Kidney (tissue), 14 donors: Measurements from ENCODE around the gene NFKB1. TPM values are rescaled to one million over a fixed set of nuclear protein-coding genes. Genes with fewer than 3 reads are reported as not detected.

Experiments used
- DNase-seq, 5 donors: peaks; one replicate each; pipeline ENCODE4 v3.0.0-alpha.2; 2013 to 2020
- FAIRE-seq: peaks from 2 replicates; lab custom pipeline; 2012; peaks lifted over from hg19 to GRCh38; lab: Jason Lieb, UNC
- H3K27ac ChIP-seq, 2 donors: one replicate each; pipeline ENCODE4 v1.7.0; 2013; ENCODE audit warnings: low read depth in 2 of 2, low read length in 2 of 2, inconsistent platforms in 1 of 2
- H3K27me3 ChIP-seq: one replicate; pipeline ENCODE4 v1.7.1; 2013; ENCODE audit warnings: low read length, inconsistent platforms; ENCODE audit not compliant: control insufficient read depth, insufficient read depth
- H3K36me3 ChIP-seq, 3 donors: one replicate each; pipeline versions ENCODE4 v1.7.0 to v1.7.1; 2013; ENCODE audit warnings: low read length in 3 of 3, control low read depth in 1 of 3, inconsistent platforms in 1 of 3; ENCODE audit not compliant: insufficient read depth in 3 of 3, control insufficient read depth in 2 of 3
- H3K4me1 ChIP-seq, 3 donors: one replicate each; pipeline versions ENCODE4 v1.7.0 to v1.7.1; 2013; ENCODE audit warnings: low read length in 3 of 3, inconsistent platforms in 1 of 3, low read depth in 1 of 3; ENCODE audit not compliant: control insufficient read depth in 2 of 3, insufficient read depth in 2 of 3
- H3K4me3 ChIP-seq, 3 donors: one replicate each; pipeline versions ENCODE4 v1.7.0 to v1.8.1; 2013; ENCODE audit warnings: low read length in 3 of 3, control low read depth in 1 of 3, inconsistent platforms in 1 of 3
- H3K9ac ChIP-seq, 3 donors: one replicate each; pipeline versions ENCODE4 v1.7.0 to v1.7.1; 2013; ENCODE audit warnings: low read length in 3 of 3, control low read depth in 1 of 3, inconsistent platforms in 1 of 3
- H3K9me3 ChIP-seq, 3 donors: one replicate each; pipeline versions ENCODE4 v1.7.0 to v1.7.1; 2013; ENCODE audit warnings: low read length in 3 of 3, control low read depth in 1 of 3, inconsistent platforms in 1 of 3; ENCODE audit not compliant: control insufficient read depth in 2 of 3, insufficient read depth in 1 of 3
- intact Hi-C: fragments of 100-400 bp; cut with DNase I; formaldehyde crosslinking; loops from one replicate; pipeline ENCODE4 v1.11.1; 2022
- polyA plus RNA-seq: library from polyadenylated mRNA; stranded (reverse); fragments of 350-450 nt; fragmentation: Illumina TruSeq; extraction: RNeasy Lipid Tissue Mini Kit (QIAGEN cat#74804); gene quantifications from one replicate; pipeline ENCODE4 v1.2.3, GENCODE V29; 2014; ENCODE audit warnings: low read depth, low replicate concordance; ENCODE audit not compliant: insufficient read depth
- total RNA-seq: library from RNA; stranded (reverse); fragmentation: NEBNext Ultra II Directional; extraction: Animal tissue kit (Norgen Biotek cat#: 25700); gene quantifications from one replicate; pipeline ENCODE4 v1.2.1, GENCODE V29; 2021
- TF ChIP-seq, protein P1 (sequence below): IDR thresholded peaks from 3 replicates; pipeline ENCODE4 v1.5.1; 2012; ENCODE audit warnings: mild to moderate bottlenecking, moderate library complexity, borderline replicate concordance; ENCODE audit not compliant: insufficient read depth; ENCODE audit errors: extremely low read depth
- donor health status: control.
- donor health status: control.
- donor health status: control.
- donor health status: control.
- donor health status: control.
- donor health status: DM: yes; HTN: yes; CAD: no.
- donor health status: Normal renal cell carcinoma (clear cell type).

Gene NFKB1
- total and polyA plus RNA-seq, 2 donors from 2014 or later, result 10.1 to 56.9 TPM

DNA sequence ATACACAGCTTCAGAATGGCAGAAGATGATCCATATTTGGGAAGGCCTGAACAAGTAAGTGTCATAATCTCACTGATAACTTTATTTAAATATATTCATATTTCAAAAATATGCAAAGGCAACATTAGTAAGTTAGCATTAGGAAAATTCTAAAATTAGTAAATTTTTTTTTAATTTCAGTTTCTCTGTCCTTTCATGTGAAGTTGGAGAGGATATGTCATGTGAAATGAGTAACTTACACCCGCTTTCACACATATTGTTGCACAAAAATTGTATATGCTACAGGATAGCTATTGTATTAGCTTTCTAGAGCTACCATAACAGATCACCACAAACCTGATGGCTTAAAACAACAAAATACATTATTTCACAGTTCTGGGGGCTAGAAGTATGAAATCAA lies 24.3 kb downstream of the NFKB1 start:
- TF ChIP-seq, protein P1, sequence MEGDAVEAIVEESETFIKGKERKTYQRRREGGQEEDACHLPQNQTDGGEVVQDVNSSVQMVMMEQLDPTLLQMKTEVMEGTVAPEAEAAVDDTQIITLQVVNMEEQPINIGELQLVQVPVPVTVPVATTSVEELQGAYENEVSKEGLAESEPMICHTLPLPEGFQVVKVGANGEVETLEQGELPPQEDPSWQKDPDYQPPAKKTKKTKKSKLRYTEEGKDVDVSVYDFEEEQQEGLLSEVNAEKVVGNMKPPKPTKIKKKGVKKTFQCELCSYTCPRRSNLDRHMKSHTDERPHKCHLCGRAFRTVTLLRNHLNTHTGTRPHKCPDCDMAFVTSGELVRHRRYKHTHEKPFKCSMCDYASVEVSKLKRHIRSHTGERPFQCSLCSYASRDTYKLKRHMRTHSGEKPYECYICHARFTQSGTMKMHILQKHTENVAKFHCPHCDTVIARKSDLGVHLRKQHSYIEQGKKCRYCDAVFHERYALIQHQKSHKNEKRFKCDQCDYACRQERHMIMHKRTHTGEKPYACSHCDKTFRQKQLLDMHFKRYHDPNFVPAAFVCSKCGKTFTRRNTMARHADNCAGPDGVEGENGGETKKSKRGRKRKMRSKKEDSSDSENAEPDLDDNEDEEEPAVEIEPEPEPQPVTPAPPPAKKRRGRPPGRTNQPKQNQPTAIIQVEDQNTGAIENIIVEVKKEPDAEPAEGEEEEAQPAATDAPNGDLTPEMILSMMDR, result no peak
- DNase-seq (no peak), FAIRE-seq (no peak)
- Histone ChIP-seq H3K27me3 (no peaks in the 10 kb centered on the region), H3K4me1 (peaks cover 0 to 3% (median 0%) of the 10 kb centered on the region in 3 donors), H3K36me3 (peaks cover 0 to 5% (median 0%) of the 10 kb centered on the region in 3 donors), H3K4me3 (no peak overlapping the region), H3K9ac (no peak overlapping the region), H3K27ac (no peak overlapping the region), H3K9me3 (no peaks in the 10 kb centered on the region)
- intact Hi-C loops, result no loop called here

DNA sequence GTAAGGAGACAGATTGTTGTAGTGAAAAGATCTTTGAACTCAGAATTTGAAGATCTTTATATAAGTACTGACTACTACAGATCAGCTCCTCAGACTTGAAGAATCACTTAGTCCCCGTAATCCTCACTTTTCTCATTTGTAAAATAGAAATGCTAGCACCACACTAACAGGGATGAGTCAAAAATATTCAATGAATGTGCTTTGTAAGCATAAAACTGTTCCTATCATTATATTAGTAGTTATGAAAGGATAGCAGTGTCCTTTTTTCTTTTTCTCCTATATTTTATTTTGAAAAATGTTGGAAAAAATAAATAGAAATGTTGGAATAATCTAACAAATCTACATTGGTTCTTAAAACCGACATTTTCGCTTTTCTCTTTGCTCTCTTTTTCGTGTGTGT lies 25.4 kb downstream of the NFKB1 start:
- TF ChIP-seq, protein P1, result no peak
- Histone ChIP-seq H3K36me3 (peaks cover 0 to 5% (median 2%) of the 10 kb centered on the region in 3 donors), H3K4me1 (peaks cover 0 to 3% (median 0%) of the 10 kb centered on the region in 3 donors), H3K9me3 (no peaks in the 10 kb centered on the region), H3K27me3 (no peaks in the 10 kb centered on the region), H3K4me3 (no peak overlapping the region), H3K27ac (no peak overlapping the region), H3K9ac (no peak overlapping the region)
- FAIRE-seq (no peak), DNase-seq (no peak)
- intact Hi-C loops, result no loop called here

DNA sequence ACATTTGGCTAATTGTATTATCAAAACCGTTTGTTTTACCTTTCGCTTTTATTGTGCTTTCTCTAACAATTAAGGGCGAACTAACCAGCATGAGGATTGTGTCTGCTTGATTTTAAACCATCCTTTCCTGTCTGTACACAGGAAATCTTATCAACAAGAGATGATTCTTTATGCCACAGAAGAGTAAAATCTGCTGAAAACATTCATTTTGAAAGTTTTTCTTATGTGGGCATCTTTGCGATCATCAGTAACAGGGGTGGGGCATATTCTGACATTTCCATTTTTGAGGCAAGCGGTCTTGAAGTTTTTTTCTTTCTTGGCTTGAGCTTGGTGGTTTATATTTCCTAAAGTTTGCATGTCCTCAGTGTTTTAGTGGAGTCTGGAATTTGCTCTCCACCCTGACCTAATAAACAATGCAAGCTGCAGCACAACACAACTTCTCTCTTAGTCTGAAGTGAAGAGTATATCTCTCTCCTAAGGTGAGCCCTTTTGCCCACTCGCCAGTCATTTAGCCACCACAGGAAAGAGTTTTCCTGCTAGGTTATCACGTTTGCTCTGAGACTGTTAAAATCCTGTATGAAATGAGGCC lies 26.6 kb downstream of the NFKB1 start:
- peak overlapping the region in 1 of 3 donors; percentile 8 for H3K4me3 ChIP-seq
- H3K27me3 ChIP-seq, result no peaks in the 10 kb centered on the region
- intact Hi-C loops, result no loop called here
- H3K4me1 ChIP-seq, result peaks cover 0 to 3% (median 0%) of the 10 kb centered on the region in 3 donors
- H3K36me3 ChIP-seq, result peaks cover 0 to 5% (median 2%) of the 10 kb centered on the region in 3 donors
- H3K27ac ChIP-seq, result no peak overlapping the region
- no peak for FAIRE-seq
- H3K9ac ChIP-seq, result no peak overlapping the region
- no peaks in the 10 kb centered on the region for H3K9me3 ChIP-seq
- TF ChIP-seq, protein P1, result no peak
- no peak for DNase-seq

DNA sequence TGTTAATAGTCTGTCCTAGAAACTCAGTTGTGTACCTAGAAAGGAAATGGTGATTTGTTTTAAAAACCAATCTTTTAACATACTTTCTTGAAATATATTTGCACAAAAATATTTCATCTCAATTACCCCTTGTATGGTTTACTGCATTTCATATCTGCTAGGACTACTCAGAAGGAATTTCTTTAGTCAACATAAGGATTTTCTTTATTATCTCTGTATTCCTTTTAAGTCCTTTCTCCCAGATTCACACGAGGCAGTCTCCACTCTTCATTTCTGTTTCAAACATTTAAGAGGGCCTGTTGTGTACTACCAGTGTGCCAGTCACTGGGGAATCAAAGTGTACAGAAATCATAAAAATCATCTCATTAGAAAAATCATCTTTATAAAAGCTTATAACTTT lies 28.8 kb downstream of the NFKB1 start:
- Histone ChIP-seq H3K4me1 (peaks cover 0 to 3% (median 0%) of the 10 kb centered on the region in 3 donors), H3K36me3 (peaks cover 5 to 6% (median 5%) of the 10 kb centered on the region in 3 donors), H3K27me3 (no peaks in the 10 kb centered on the region), H3K9ac (no peak overlapping the region), H3K27ac (no peak overlapping the region), H3K4me3 (no peak overlapping the region), H3K9me3 (no peaks in the 10 kb centered on the region)
- DNase-seq (no peak), FAIRE-seq (no peak)
- intact Hi-C loops, result no loop called here
- TF ChIP-seq, protein P1, result no peak
